Left ventricle myocardium inferior (tissue), 1 donor: Measurements from ENCODE around the gene SIX2. TPM values are rescaled to one million over a fixed set of nuclear protein-coding genes. Genes with fewer than 3 reads are reported as not detected.

Experiments
- DNase-seq: peaks from one replicate; pipeline ENCODE4 v3.0.0-alpha.2; 2020
- H3K27ac ChIP-seq: fragments of 200-600 bp; replicated peaks from 2 replicates; pipeline ENCODE4 v1.8.0; 2021
- H3K27me3 ChIP-seq: fragments of 200-600 bp; 2 replicates; pipeline ENCODE4 v1.8.0; 2021; ENCODE audit warnings: low read depth
- H3K36me3 ChIP-seq: fragments of 200-600 bp; 2 replicates; pipeline ENCODE4 v1.8.0; 2021
- H3K4me1 ChIP-seq: fragments of 200-600 bp; 2 replicates; pipeline ENCODE4 v1.8.0; 2021
- H3K4me3 ChIP-seq: fragments of 200-600 bp; 2 replicates; pipeline ENCODE4 v1.8.0; 2021; ENCODE audit warnings: mild to moderate bottlenecking, moderate library complexity
- H3K9me3 ChIP-seq: fragments of 200-600 bp; replicated peaks from 2 replicates; pipeline ENCODE4 v1.8.0; 2021
- CTCF ChIP-seq: fragments of 200-600 bp; IDR thresholded peaks from 2 replicates; pipeline ENCODE4 v1.8.0; 2021; ENCODE audit warnings: antibody characterized with exemption, mild to moderate bottlenecking, borderline replicate concordance
- intact Hi-C: fragments of 100-400 bp; cut with micrococcal nuclease; formaldehyde crosslinking; loops from one replicate; pipeline ENCODE4 v1.11.0; 2022
- total RNA-seq: library from RNA; stranded (reverse); fragmentation: NEBNext Ultra II Directional; extraction: Animal tissue kit (Norgen Biotek cat#: 25700); gene quantifications from one replicate; pipeline ENCODE4 v1.2.1, GENCODE V29; 2021
- donor health status: DM: no; HTN: yes; CAD: no; lungs with severe emphysema.

The SIX2 gene
- total RNA-seq, 1 donor from 2014 or later, result 0.91 TPM

- intact Hi-C loops, result no loop called here
- no peak for TF ChIP-seq CTCF
- no peak for DNase-seq
- Histone ChIP-seq H3K4me1 (no peaks in the 10 kb centered on the region), H3K27ac (no peak overlapping the region), H3K27me3 (peaks cover 90% of the 10 kb centered on the region), H3K4me3 (no peak overlapping the region), H3K9me3 (no peaks in the 10 kb centered on the region), H3K36me3 (no peaks in the 10 kb centered on the region)
Measured at GRCh38 chr2:44967056-44967455, 42.2 kb downstream of the SIX2 start.

GRCh38 chr2:44965684-44966083 lies 43.6 kb downstream of the SIX2 start:
- no peaks in the 10 kb centered on the region for H3K4me1 ChIP-seq
- H3K27ac ChIP-seq, result no peak overlapping the region
- no peak overlapping the region for H3K4me3 ChIP-seq
- no peak for DNase-seq
- peaks cover 90% of the 10 kb centered on the region for H3K27me3 ChIP-seq
- intact Hi-C loops, result no loop called here
- no peak for TF ChIP-seq CTCF
- no peaks in the 10 kb centered on the region for H3K36me3 ChIP-seq
- H3K9me3 ChIP-seq, result no peaks in the 10 kb centered on the region

- Histone ChIP-seq H3K9me3 (no peaks in the 10 kb centered on the region), H3K36me3 (no peaks in the 10 kb centered on the region), H3K4me3 (no peak overlapping the region), H3K27ac (no peak overlapping the region), H3K4me1 (no peaks in the 10 kb centered on the region), H3K27me3 (peaks cover 91% of the 10 kb centered on the region)
- DNase-seq, result no peak
- intact Hi-C loops, result no loop called here
- peak; percentile 33 for TF ChIP-seq CTCF
Measured at GRCh38 chr2:44964752-44965236, 44.5 kb downstream of the SIX2 start.

GRCh38 chr2:44962176-44962695 lies 47.0 kb downstream of the SIX2 start:
- H3K4me1 ChIP-seq, result no peaks in the 10 kb centered on the region
- peaks cover 100% of the 10 kb centered on the region for H3K27me3 ChIP-seq
- H3K9me3 ChIP-seq, result no peaks in the 10 kb centered on the region
- no peaks in the 10 kb centered on the region for H3K36me3 ChIP-seq
- no peak for TF ChIP-seq CTCF
- DNase-seq, result no peak
- H3K27ac ChIP-seq, result no peak overlapping the region
- intact Hi-C loops, result no loop called here
- H3K4me3 ChIP-seq, result no peak overlapping the region

- H3K4me1 ChIP-seq, result peaks cover under 1% of the 10 kb centered on the region
- H3K9me3 ChIP-seq, result no peaks in the 10 kb centered on the region
- peaks cover 100% of the 10 kb centered on the region for H3K27me3 ChIP-seq
- no peak overlapping the region for H3K4me3 ChIP-seq
- intact Hi-C loops, result no loop called here
- TF ChIP-seq CTCF, result no peak
- no peak for DNase-seq
- no peaks in the 10 kb centered on the region for H3K36me3 ChIP-seq
- no peak overlapping the region for H3K27ac ChIP-seq
Measured at GRCh38 chr2:44960871-44961270, 48.4 kb downstream of the SIX2 start.

- Histone ChIP-seq H3K9me3 (no peaks in the 10 kb centered on the region), H3K27me3 (peaks cover 100% of the 10 kb centered on the region), H3K4me3 (no peak overlapping the region), H3K36me3 (no peaks in the 10 kb centered on the region), H3K27ac (no peak overlapping the region), H3K4me1 (peaks cover 11% of the 10 kb centered on the region)
- no peak for TF ChIP-seq CTCF
- DNase-seq, result no peak
- intact Hi-C loops, result loop anchor here (10.0 kb wide), 2 partner anchors 485 to 565 kb away; no protein-coding TSS in a partner anchor
Measured at GRCh38 chr2:44959855-44960254, 49.4 kb downstream of the SIX2 start.
